Osteoblast (primary cell): ENCODE data around the gene VAV3. TPM values are rescaled to one million over a fixed set of nuclear protein-coding genes. Genes with fewer than 3 reads are reported as not detected.

Experiments used
- DNase-seq: peaks from one replicate; pipeline ENCODE4 v3.0.0; 2011; ENCODE audit warnings: low spot score, mixed read lengths; ENCODE audit not compliant: insufficient read length; ENCODE audit errors: missing footprints
- H2AFZ ChIP-seq: 2 replicates; pipeline ENCODE4 v1.6.0; 2011; ENCODE audit warnings: mild to moderate bottlenecking, low read length
- H3K27ac ChIP-seq: 2 replicates; pipeline ENCODE4 v1.5.1; 2011; ENCODE audit warnings: mild to moderate bottlenecking, low read depth, low read length, moderate library complexity
- H3K27me3 ChIP-seq: 2 replicates; pipeline ENCODE4 v1.6.0; 2012; ENCODE audit warnings: mild to moderate bottlenecking, control low read depth, inconsistent platforms, low read length, moderate library complexity; ENCODE audit not compliant: insufficient read depth
- H3K36me3 ChIP-seq: 2 replicates; pipeline ENCODE4 v1.5.1; 2011; ENCODE audit warnings: mild to moderate bottlenecking, low read length, control low read depth, moderate library complexity; ENCODE audit not compliant: insufficient read depth
- H3K4me1 ChIP-seq: 2 replicates; pipeline ENCODE4 v1.5.1; 2011; ENCODE audit warnings: mild to moderate bottlenecking, low read length, control low read depth, moderate library complexity; ENCODE audit not compliant: insufficient read depth
- H3K4me2 ChIP-seq: 2 replicates; pipeline ENCODE4 v1.6.0; 2011; ENCODE audit warnings: mild to moderate bottlenecking, low read length; ENCODE audit not compliant: insufficient read depth
- H3K4me3 ChIP-seq: fragments of 200-600 bp; sonication (generic); 3 replicates; pipeline ENCODE4 v1.5.1; 2012; ENCODE audit warnings: mild to moderate bottlenecking, low read length, inconsistent platforms; ENCODE audit not compliant: insufficient read depth
- H3K79me2 ChIP-seq: 2 replicates; pipeline ENCODE4 v1.6.0; 2012; ENCODE audit warnings: mild to moderate bottlenecking, low read length, control low read depth, inconsistent platforms; ENCODE audit not compliant: insufficient read depth
- H3K9me3 ChIP-seq: 2 replicates; pipeline ENCODE4 v1.5.1; 2011; ENCODE audit warnings: low read depth, low read length, control low read depth
- H4K20me1 ChIP-seq: 2 replicates; pipeline ENCODE4 v1.6.0; 2012; ENCODE audit warnings: mild to moderate bottlenecking, low read length, control low read depth; ENCODE audit not compliant: insufficient read depth
- total RNA-seq: library from RNA; depleted of rRNA; stranded (reverse); fragments of >200 nt; gene quantifications from 2 replicates; pipeline ENCODE4 v1.2.3, GENCODE V29; 2012
- TF ChIP-seq, protein P1 (sequence below): IDR thresholded peaks from 2 replicates; pipeline ENCODE4 v1.5.1; 2011; ENCODE audit warnings: mild to moderate bottlenecking, low read depth, low read length, moderate library complexity; ENCODE audit errors: extremely low read depth

Gene VAV3
- total RNA-seq, 1 donor: 0.72 TPM

DNA sequence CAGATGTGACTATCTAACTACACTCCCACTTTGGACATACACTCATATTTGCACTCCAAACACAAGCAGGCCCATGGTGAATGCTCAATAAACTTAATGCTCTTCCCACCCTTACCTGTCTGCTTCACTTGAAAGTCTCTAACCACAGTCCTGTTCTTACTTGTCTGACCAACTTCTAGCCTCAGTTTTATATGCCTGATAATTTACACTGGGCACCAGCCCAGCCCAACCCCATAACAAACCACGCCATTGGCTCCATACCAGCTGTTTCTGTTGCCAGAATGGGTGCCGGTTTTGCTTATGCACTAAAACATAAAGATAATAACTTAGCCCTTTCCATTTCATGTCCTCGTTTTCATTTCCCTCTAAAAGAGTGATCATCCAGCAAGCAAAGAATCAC is 428.7 kb downstream of the VAV3 start:
- no peaks in the 10 kb centered on the region for H3K9me3 ChIP-seq
- H3K4me1 ChIP-seq: no peaks in the 10 kb centered on the region
- no peak overlapping the region for H2AFZ ChIP-seq
- TF ChIP-seq, protein P1, sequence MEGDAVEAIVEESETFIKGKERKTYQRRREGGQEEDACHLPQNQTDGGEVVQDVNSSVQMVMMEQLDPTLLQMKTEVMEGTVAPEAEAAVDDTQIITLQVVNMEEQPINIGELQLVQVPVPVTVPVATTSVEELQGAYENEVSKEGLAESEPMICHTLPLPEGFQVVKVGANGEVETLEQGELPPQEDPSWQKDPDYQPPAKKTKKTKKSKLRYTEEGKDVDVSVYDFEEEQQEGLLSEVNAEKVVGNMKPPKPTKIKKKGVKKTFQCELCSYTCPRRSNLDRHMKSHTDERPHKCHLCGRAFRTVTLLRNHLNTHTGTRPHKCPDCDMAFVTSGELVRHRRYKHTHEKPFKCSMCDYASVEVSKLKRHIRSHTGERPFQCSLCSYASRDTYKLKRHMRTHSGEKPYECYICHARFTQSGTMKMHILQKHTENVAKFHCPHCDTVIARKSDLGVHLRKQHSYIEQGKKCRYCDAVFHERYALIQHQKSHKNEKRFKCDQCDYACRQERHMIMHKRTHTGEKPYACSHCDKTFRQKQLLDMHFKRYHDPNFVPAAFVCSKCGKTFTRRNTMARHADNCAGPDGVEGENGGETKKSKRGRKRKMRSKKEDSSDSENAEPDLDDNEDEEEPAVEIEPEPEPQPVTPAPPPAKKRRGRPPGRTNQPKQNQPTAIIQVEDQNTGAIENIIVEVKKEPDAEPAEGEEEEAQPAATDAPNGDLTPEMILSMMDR: no peak
- no peaks in the 10 kb centered on the region for H3K36me3 ChIP-seq
- H4K20me1 ChIP-seq: no peaks in the 10 kb centered on the region
- H3K4me3 ChIP-seq: no peak overlapping the region
- H3K27me3 ChIP-seq: no peaks in the 10 kb centered on the region
- H3K4me2 ChIP-seq: no peak overlapping the region
- H3K79me2 ChIP-seq: no peaks in the 10 kb centered on the region
- H3K27ac ChIP-seq: no peak overlapping the region
- no peak for DNase-seq

DNA sequence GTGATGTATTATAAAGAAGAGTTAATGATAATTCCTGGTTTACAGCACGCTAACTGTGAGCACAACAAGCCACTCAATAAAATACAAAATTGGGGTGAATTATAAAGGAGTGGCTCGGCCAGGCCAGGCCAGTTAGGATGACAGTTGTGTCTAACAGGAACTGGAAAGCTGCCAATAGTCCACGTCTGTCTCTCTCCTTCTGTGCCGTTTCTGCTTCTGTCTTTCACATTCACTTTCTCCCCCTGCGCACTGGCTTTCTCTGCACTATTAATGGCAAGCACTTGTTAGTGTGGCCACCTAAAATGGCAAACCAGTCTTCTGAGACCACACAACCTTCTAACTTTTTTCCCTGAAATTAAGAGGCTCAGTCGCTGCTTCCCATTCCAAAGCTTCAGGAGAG is 429.9 kb downstream of the VAV3 start:
- Histone ChIP-seq H3K36me3 (no peaks in the 10 kb centered on the region), H3K9me3 (no peaks in the 10 kb centered on the region), H4K20me1 (no peaks in the 10 kb centered on the region), H3K4me1 (no peaks in the 10 kb centered on the region), H3K27ac (no peak overlapping the region), H3K4me2 (no peak overlapping the region), H2AFZ (no peak overlapping the region), H3K27me3 (no peaks in the 10 kb centered on the region), H3K79me2 (no peaks in the 10 kb centered on the region), H3K4me3 (no peak overlapping the region)
- TF ChIP-seq, protein P1: no peak
- DNase-seq: no peak

DNA sequence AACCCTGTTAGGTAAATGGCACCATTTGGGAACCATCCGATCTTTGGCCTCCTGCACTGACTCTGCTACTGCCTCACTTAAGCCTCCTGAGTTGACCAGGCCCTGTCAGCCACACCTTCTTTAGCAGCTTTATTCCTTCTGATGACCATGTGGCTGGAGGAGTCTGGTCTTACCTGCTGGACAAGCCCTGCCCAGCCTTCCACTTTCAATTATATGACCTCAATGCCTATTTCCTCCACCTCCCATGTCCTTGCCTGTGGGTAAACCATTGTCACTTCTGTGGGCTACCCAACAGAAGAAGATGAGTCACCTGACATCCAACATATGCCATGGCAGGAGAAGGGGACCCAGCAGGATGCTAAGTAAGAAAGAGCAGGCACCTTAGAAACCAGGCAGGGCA is 430.3 kb downstream of the VAV3 start:
- Histone ChIP-seq H3K4me3 (no peak overlapping the region), H2AFZ (no peak overlapping the region), H3K79me2 (no peaks in the 10 kb centered on the region), H3K36me3 (no peaks in the 10 kb centered on the region), H3K9me3 (no peaks in the 10 kb centered on the region), H3K27me3 (no peaks in the 10 kb centered on the region), H3K4me1 (no peaks in the 10 kb centered on the region), H3K27ac (no peak overlapping the region), H3K4me2 (no peak overlapping the region), H4K20me1 (no peaks in the 10 kb centered on the region)
- DNase-seq: no peak
- TF ChIP-seq, protein P1: no peak

DNA sequence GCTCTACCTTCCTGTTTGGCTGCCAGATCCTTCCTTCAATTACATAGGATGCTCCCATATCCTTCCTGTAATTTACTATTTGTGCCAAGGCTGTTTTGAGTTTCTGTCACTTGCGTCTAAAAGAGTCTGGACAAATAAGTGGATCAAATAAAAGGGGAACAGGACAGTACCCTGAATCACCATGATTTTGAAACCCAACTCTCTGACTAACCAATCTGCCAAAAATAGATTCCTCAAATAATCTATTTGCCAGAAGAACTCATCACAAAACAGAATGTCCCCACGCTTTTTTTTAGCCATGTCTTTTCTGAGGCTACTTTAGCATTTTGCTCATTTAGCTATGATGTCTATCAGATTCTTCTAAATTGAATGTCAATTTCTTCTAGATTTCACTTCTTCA is 431.5 kb downstream of the VAV3 start:
- H3K27ac ChIP-seq: no peak overlapping the region
- no peak for DNase-seq

More for the DNA sequence above, 431.5 kb downstream of the VAV3 start:
- no peak overlapping the region for H3K4me3 ChIP-seq
- H3K4me2 ChIP-seq: no peak overlapping the region
- H3K4me1 ChIP-seq: no peaks in the 10 kb centered on the region
- H4K20me1 ChIP-seq: no peaks in the 10 kb centered on the region
- TF ChIP-seq, protein P1: no peak
- H2AFZ ChIP-seq: no peak overlapping the region
- no peaks in the 10 kb centered on the region for H3K79me2 ChIP-seq
- H3K9me3 ChIP-seq: no peaks in the 10 kb centered on the region
- H3K36me3 ChIP-seq: no peaks in the 10 kb centered on the region
- H3K27me3 ChIP-seq: no peaks in the 10 kb centered on the region
